HG02571 (cell line): Measurements from ENCODE around the gene AP3D1.

ENCODE experiments used
- ATAC-seq: cut with Tn5 transposase; IDR thresholded peaks from one replicate; pipeline ENCODE4 v1.9.1; 2021; ENCODE audit warnings: mild to moderate bottlenecking, moderate library complexity; ENCODE audit not compliant: unreplicated experiment

The AP3D1 gene

DNA sequence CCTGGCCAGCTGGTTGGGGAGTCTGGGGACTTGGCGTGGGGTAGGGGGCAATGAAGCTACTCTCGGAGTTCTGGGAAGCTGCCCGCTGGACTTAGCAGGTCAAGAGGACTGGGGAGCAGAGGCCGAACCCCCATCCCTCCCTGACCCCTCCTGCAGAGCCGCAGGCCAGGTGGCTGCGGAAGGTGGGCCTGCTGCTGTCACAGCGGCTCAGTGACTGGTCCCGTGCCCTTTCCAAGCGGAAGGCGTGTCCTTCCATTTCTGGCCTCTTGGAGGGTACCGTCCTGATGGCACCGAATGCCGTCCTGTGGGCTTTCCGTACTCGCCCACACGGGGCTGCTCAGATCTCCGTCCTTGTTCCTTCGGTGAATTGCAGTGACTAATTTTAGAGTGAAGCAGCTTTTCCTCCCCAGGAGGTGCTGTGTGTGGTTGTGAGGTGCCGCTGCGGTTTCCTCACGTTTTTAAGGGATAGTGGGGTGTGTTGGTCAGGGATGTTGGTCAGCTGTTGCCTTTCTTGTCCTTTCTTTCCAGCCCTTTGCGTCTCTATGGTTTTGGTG is 33.1 kb upstream of the AP3D1 start:
- no peak for ATAC-seq

DNA sequence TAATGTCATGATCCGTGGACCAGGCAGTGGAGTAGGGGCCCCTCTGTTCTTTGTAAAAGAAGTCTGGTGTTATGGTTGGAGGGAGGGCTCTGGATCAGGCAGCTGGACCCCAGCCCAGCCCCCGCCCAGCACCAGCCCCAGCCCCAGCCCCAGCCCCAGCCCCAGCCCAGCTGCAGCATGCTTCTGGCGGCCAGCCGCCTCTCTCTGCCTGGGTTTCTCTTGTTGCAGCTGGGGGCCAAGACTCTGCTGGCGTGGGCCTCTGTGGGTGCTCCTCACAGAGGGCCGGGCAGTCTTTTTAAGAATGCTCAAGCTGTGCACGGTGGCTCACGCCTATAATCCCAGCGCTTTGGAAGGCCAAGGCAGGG is 30.2 kb upstream of the AP3D1 start:
- ATAC-seq = no peak

DNA sequence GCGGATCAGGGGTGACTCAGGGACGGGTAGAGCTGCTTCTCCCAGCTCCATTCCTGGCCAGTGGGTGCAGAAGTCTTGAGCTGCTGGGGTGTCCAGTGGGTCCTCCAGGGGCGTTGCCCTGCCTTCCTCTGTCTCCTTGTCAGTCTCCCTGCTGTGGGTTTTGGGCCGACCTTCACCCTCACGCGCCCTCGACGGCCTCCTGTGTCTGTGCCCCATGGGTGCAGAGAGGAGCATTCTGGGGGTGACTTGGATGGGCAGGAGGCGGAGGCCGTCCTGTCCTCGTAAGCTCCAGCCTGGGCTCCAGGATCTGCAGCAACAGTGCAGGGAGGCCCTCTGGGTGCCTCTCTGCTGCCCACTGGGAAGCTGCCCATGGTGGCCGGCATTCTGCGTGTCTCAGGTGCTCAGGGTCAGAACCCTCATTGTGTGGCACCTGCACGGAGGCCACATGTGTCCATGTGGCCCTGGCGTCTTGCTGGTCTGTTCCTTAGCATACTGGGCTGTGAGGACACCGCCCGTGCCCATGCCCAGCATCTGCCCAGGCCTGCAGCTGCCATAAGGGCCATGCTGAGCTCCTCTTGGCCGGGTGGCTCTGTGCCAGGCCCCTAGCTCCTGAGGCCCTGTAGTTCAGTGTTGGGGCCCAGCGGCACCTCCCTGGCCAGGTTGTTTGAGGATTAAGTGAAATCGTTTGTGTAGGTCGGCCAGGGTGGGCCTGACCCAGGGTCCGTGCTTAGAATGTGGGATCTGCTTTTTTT is 29.7 kb upstream of the AP3D1 start:
- ATAC-seq = no peak

DNA sequence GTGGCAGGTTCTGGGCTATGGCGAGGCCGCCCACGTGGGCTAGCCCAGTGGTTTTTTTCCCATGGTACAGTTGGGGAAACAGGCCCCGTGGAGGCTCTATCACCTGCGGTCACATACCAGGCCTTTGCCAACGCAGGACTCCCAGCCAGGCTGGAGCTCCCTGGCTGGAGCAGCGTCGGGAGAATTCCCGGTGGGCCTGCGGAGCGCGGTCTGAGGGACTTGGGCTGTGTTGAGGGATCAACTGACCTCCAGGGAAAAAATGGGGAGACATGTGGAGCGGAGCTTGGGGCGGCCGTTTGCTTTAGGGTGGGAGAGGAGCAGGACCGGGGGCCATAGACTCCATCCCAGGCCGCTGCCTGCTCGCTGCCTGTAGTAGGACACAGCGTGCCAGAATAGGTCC is 28.7 kb upstream of the AP3D1 start:
- ATAC-seq = no peak

DNA sequence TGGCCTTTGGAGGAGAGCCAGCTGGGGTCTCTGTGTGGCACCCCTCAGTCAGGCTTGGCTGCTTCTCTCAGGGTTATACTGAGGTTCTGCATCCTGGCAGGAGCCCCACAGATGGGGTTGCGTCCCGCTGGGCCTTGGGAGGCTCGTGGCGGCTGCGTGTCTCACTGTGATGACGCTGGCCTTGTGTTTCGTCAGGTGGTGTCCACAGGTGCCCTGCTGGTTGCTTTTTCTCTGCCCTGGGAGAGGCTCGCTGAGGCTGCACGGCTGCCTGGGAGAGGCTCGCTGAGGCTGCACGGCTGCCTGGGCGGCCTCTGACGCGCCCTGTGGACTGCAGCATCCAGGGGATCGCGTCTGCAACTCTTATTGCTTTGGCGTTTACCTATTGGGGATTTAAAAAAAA is 27.7 kb upstream of the AP3D1 start:
- ATAC-seq = no peak

DNA sequence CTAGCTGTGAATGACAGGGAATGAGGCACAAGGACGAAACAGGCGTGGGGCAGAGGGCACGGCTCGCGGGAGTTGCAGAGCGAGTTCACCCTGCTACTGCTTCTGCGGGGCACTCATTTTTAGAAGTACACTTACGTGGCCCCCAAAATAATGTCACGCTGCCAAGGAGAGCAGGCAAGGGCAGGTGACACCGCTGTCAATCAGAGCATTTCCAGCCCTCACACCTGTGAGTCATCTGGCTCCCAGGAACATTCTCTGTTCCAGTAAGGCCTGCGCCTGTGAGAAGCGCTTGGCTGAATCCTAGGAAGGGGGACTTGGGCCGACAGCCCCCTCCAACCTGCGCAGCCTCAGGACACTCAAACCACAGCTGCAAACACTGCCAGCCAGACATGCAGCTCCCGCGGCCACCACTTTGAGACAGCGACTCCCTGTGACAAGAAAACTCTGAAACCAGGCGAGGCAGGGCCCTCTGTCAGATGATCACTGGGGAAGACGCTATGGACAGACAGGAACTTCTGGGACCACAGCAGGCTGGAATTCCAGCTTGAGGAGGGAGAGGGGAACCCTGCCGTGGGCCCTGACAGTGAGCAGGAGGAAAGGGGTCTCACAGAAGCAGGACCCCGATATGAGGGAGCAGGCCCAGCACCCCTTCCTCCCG is 25.1 kb upstream of the AP3D1 start:
- no peak for ATAC-seq

DNA sequence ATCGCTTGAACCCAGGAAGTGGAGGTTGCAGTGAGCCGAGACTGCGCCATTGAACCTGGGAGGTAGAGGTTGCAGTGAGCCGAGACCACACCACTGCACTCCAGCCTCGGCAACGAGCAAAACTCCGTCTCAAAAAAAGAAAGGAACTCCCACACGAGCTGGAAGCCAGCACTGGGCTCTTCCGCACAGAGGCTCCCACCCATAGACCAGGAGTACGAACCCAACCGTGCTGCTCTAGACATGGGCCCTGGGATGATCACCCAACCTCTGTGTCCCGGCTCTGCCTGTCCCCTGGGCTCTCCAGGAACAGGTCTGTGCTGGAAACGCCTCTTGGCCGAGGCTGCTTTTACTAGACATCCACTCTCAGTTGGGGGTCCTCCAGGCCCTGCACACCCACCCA is 24.4 kb upstream of the AP3D1 start:
- no peak for ATAC-seq

DNA sequence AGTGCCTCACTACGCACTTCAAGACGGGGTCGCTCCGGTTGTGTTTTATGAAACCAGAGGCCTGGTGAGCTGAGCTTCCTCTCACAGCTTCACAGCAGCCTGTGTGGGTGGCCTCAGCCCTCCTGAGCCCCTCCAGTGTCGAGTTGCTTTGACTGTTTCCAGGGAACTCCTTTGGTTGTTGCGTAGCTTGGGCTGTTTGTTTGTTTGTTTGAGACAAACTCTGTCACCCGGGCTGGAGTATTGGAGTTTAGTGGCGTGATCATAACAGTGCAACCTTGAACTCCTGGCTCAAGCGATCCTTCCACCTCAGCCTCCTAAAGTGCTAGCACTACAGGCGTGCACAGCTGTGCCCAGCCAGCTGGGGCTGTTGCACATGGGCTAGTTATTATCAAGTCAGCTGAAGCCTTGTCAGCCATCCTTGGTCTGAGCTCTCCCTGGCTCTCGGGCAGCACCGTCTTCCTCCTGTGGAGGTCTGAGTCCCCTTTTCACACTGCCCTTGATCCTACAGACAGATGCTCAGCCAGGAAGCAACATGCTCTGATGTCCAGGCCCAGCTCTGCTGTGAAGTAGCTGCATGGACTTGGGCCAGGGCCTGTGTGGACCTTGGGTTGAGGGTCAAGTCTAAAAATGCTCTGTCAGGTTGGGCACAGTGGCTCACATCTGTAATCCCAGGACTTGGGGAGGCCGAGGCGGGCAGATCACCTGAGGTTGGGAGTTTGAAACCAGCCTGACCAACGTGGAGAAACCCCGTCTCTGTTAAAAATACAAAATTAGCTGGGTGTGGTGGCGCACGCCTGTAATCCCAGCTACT is 22.6 kb upstream of the AP3D1 start:
- ATAC-seq = no peak

DNA sequence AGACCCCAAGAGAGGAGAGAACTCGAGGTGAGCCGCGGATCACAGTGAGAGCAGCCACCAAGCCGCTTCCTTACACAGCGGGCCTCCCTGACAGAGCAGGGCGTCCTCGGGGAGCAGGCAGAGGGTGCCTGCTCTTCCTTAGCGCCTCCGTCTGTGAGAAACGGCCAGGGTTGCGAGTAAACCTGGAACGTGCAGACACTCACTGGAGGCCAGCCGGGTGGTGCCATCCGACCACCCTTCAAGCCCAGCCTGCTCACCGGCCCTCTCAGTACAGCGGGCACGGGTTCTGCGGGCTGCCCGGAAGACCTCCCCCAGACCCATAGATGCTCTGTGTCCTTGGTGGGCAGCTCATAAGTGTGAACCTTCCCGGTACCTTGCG is 22.0 kb upstream of the AP3D1 start:
- ATAC-seq = no peak

DNA sequence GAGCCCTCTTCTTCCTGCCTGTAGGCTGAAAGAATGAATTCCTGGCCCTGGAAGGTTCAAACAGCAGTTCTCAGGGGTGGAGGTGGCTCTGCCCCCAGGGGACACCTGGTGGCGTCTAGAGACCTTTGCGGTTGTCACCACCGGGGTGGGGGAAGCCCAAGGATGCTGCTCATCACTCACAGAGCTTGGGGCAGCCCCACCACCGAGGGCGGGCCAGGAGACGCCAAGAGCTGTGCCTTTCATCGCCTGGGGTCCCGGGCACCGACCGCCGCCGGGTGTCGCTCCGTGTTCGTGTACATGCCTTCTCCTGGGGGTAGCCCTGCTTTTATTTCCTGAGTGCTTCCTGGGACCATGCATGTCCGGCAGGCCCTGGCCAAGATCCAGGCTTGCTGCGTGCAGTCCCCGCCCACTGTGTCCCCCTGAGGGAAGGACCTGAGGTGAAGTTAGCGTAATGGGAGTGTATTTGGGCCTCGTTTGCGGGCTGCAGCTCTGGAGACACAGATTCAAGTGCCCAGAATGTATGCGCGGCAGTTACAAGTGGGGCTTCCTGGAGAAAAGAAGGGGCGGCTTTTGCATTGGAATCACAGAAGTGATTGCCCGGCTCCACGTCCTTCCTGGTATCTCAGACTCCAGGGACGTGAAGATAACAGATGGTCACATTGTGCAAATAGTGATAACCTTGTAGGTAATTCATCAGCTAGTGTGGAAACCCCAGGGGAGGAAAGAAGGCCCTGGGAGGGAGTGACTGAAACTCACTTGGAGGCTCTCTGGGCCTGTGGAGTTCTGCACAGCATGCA is 20.2 kb upstream of the AP3D1 start:
- ATAC-seq = peak; percentile 36

DNA sequence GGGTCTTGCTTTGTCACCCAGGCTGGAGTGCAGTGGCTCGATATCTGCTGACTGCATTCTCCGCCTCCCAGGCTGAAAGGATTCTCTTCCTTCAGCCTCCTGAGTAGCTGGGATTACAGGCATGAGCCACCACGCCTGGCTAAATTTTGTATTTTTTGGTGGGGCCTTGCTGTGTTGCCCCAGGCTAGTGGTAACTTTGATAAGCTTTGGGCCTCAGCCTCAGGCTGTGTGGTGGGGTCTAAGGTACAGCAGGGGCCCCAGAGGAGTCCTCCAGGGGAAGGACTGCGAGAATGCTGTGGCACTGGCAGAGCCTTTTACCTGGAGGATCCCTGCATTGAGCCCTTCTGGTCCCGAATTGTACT is 19.6 kb upstream of the AP3D1 start:
- ATAC-seq = no peak

DNA sequence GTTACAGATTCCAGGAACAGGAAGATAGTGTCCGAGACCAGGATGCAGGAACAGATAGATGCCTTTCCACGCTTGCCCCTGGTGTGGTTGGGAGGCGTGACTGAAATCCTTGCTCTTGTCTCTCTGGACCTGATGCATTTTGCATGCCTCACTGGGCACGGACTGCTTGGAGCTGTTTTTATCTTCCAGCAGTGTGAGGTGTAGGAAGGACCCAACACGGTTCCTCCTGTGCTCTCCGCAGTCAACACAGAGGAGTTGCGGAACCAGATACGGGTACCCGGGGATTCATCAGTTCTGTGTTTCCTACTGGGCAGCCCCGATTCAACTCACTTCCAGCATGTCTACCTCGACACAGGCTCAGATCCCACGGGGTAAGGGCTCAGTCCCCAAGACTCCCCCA is 18.9 kb upstream of the AP3D1 start:
- no peak for ATAC-seq

DNA sequence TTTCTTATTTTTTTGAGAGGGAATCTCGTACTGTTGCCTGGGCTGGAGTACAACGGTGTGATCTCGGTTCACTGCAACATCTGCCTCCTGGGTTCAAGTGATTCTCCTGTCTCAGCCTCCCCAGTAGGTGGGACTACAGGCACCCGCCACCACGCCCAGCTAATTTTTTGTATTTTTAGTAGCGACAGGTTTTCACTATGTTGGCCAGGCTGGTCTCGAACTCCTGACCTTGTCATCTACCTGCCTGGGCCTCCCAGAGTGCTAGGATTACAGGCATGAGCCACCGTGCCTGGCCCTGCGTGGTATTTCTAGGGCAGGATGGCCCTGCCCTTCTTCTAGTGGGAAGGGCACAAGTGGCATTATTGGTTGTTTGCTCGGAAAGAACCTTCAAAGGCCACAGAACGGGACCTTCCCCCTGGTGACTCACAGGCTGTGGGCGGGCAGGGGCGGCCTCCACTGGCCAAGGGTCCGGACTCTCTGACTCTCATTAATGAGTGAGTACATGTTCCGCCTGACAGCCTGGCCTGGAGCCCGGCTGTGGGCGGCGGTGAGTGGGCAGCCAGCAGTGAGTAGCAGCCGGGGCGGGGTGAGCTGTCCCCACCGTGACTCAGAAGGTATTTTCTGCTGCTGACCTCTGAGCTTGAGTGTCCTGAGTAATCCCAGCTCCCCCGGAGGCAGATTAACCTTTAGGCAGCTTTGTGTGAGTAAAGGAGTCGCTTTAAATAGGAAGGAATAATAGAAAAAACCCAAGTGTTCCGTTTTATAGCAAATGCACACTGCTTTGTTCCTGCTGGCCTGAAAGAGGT is 17.5 kb upstream of the AP3D1 start:
- peak; percentile 47 for ATAC-seq

DNA sequence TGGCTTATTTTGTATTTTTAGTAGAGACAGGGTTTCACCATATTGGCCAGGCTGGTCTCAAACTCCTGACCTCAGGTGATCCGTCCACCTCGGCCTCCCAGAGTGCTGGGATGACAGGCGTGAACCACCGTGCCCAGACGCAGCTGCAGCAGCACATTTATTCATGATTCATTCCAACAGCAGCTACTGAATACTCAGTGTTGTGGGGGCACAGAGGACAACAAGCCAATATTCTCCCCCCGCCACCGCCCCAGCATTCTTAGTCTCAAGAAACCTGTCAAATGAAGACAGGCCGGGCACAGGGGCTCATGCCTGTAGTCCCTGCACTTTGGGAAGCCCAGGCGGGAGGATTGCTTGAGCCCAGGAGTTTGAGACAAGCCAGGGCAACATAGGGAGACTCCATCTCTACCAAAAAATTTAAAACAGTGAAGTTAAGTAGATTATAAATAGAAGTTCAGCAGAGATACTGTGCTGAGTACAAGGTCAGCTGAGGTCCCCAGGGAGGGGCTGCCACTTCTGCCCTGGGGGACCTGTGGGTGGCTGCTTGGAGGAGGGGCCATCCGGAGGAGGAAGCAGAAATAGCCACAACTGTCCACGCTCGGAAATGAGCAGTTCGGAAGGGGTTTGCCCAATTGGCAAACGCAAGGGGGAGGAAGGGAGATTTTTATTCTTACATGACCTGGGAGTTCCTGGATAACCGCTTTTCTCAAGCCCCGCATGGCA is 16.7 kb upstream of the AP3D1 start:
- peak; percentile 19 for ATAC-seq

DNA sequence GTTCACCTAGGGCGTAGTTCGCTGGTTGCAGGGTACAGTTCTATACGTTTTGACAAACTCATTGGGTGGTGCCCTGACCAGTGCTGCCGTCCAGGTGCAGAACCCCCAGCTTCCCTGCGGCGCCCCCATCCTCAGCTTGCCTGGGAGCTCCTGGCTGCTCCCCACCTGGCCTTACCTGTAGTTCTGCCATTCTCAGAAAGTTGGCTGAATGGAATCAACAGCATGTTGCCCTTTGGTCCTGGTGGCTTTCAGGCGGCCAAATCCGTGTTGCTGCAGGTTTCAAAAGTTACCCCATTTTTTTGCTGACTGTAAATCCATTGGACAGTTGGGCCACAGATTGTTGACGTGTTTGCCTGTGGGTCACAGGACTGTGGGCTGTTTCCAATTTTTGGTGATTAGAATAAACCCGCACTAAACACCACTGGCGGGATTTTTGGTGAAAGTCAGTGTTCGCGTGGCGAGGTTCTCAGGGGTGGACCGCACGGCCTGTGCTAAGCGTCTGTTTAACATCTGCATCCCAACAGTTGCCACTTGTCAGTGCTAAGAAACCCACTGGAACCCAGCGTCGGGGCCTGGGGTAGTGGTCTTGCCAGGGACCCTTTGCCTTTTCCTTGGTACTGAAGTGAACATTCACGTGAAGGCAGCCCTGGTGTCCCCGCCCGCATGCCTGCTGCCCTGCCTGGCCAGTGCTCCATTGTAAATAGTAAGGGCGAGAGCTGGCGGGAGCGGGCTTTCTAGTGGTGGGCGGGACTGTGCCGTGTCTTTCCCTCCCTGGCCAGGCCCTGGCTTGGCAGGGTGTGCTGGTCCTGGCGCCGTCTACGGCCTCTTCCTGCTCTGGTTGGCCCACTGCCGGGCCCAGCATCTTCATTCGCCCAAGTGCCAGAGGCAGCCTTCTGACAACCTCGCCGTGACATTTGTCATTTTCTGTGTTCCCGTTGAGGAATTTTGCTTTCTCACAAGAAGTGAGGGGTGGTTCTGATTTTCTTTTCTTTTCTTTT is 15.7 kb upstream of the AP3D1 start:
- no peak for ATAC-seq

DNA sequence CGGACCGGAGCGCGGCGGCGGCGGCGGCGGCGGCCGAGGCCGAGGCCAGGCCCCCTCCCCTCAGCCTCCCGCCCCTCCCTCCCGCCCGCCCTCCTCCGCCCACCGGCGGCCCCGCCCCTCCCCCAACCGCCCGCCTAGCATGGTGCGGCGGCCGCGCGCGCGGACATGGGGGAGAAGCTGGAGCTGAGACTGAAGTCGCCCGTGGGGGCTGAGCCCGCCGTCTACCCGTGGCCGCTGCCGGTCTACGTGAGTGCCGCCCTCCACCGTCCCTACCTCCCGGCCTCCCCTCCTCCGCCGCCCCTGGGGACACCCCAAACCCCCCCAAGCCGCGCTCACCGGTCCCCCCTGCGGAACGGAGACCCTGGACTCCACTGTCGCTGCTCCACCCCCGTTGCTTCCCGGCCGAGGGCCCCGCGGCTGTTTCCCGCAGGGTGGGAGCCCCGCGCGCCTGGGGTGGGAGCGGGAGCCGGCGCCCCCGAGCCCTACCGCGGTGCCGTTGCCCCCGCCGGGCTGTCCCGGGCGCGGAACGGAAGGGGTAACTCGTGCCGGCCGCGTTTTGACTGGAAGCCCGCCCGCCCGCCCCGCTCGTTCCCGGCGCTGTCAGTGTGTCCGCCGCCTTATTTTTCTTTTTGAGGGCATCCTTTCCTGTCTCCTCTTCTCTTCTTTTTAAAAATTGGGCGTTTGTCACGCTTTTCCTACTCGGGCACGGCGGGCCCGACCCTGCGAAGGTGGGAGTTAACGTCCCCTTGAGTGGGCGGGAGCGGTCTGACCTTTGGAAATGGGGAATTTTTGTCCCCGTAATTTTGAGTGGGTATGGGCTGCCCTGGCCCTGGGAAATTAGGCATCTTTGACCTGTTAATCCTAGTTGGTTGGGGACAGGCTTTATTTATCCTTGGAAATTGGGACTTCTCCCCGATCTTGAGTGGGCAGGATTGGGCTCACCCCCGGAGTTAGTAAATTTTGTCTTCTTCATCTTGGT is 12.9 kb upstream of the AP3D1 start:
- peak; percentile 10 for ATAC-seq

DNA sequence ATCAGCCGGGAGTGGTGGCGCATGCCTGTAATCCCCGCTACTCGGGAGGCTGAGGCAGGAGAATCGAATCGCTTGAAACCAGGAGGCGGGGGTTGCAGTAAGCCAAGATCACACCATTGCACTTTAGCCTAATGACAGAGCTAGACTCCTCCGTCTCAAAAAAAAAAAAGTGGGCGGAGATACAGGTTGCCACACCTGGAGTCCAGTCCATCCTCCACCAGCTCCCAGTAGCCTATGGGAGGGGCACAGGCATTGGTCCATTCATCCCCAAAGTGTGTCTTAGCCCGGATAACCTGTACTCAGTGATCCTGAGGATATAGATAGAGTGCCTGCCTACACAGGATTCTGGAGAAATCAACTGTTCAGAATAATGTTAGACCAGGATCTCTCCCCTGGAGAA is 9.0 kb upstream of the AP3D1 start:
- ATAC-seq = no peak
